Cerebellar nuclear complex (tissue), 1 donor: ENCODE data around the gene DSG3.

Experiments used
- DNase-seq, 2 experiments: peaks; one replicate each; lab custom pipeline; 2025; lab: John Stamatoyannopoulos, UW

The DSG3 gene

DNA sequence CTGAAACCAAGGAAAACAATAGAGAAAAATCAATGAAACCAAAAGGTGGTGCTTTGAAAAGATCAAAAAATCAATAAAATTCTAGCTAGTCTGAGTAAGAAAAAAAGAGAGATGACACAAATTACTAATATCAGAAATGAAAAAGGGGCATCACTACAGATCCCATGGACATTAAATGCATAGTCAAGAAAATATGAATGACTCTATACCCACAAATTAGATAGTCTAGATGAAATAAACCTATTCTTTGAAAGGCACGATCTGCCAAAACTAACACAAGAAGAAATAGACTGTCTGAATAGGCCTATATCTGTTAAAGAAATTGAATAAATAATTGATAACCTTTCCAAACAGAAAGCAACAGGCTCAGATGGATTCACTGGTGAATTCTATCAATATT lies 15.2 kb upstream of the DSG3 start:
- no peak for DNase-seq

DNA sequence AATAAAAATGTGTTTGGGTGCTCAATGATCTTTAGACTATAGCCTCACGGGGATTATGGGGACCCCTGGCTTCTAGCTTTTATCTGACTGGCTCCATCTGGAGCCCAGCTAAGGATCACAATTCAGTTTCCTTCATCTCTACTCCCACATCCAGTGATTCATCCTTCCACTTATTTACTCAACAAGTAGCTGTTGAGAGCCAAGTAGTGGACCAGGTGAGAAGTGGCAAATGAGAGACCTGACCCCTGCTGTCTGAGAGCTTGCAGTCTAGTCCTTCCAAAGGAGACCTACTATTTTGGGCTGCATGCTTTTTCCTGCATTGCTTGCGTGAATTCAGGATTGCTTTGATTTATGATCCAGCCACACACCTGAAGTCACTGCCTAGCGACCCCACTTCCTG lies 10.7 kb upstream of the DSG3 start:
- DNase-seq, result no peak

DNA sequence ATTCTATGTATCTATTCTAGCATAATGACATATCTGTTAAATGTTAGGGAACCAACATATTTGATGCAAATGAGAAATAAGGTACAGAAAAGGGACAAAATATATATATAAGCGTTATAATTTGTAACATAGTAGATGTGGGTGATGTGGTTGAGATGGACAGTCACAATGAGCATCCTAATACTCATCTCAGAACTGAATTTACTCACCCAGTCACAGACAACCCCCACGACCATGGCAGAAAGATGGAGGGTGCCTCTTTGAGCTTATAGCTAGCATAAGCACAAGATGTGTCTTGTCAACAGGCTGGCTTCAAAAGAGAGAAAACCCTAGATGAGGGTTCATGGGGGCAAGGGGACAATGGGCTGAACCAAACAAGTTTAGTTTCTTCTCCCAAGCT lies 9.1 kb upstream of the DSG3 start:
- DNase-seq, result no peak

DNA sequence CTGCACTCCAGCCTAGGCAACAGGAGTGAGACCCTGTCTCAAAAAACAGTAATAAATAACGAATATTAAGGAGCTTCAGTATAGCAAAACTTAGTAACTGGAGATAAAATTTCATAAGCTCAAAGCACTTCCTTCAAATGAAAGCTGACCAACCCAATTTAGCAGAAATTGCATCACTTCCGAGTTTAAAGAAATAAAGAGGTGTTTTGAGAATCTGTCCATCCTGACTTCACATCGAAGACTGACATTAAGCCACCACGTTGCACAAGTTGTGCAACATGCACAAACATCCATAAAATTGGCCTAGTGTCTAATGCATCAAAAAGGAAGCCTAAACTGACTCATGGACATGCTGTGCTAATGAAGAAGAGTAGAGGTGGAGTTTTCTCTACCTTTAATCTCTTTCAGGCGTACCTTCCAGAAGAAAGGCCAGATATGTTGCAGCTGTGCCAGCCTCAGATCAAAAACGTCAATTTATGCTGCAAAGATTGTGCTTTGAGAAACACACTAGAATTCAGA lies 7.7 kb upstream of the DSG3 start:
- no peak for DNase-seq

DNA sequence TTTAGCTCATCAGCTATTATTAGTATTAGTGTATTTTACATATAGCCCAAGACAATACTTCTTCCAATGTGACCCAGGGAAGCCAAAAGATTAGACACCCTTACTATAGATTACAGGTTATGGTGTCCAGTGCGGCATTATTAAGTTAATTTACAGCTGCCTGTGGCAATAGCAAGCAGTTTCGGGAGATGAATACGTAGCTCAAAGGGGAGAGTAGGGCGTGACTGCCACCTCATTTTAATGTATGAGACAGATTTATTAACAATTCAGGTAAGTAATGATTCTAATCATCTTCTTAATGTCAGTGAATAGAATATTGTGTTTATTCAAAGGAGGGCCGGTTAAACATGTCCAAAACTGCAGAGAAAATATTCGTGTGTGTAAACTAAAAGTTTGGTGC lies 6.8 kb upstream of the DSG3 start:
- no peak for DNase-seq

DNA sequence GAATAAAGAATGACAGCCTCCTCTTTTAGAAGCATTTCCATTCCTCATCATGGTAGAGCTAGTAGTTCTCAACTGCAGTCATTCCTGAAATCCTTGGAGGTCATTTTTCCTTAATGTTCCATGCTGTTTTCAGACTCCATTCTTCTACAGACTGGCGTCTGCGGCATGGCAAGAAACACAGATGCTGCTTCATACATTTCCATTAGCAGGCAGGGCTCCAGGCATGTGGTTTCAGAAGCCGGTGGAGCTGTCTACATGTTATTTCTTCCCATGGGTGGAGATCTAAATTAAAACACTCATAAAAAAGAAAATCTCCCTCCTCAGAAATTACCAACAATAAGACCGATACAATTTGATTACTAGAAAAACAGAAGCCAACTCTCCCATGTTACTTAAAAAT lies 6.0 kb upstream of the DSG3 start:
- DNase-seq, result no peak

DNA sequence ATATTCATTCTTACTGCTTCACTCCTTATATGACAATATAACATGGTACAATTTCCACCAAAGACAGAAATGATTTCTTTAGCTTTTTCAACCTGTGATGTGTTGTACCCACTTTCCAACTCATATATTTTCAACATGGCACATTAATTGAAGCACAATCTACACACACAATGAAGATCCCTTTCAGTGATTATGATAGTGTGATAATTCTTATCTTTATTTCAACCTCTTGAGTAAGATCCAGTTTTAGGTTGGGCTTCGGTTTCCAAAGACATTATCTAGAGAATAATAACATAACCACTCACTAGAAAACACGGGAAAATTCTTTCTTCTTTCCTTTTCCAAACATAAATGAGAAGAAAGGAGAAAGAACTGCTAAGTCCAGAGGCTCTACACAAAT lies 3.4 kb upstream of the DSG3 start:
- no peak for DNase-seq

DNA sequence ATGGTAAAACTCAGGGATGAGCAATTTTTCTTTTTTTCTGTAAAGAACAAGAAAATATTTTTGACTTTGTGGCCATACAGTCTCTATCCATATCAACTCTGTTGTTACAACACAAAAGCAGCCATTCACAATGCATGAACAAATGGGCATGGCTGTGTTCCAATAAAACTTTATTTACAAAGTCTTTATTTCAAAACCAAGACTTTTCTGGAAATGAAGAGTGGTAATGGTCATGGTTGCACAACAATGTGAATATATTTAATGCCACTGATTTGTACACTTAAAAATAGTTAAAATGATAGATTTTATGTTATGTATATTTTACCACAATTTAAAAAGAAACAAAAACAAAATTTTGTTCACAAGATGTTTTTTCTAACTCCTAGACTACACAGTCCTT lies 1.6 kb upstream of the DSG3 start:
- DNase-seq, result no peak

DNA sequence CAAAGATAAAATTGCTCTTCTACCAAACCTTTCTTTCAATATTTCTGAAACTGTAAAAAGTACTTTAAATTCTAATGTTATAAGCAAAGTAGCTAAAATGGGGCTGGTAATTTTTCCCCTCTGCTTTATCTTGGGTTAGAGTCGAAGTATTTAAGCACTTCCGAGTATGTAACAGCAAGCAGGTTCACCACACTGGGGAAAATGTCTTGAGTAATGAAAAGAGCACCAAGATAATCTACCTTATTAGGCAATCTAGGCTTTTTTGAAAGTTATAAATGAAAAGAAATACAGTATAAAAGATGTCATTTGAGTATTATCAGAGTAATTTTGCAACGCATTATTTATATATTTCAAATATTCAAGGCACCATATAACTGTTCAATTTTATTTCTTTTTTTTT lies 687 bp upstream of the DSG3 start:
- no peak for DNase-seq

DNA sequence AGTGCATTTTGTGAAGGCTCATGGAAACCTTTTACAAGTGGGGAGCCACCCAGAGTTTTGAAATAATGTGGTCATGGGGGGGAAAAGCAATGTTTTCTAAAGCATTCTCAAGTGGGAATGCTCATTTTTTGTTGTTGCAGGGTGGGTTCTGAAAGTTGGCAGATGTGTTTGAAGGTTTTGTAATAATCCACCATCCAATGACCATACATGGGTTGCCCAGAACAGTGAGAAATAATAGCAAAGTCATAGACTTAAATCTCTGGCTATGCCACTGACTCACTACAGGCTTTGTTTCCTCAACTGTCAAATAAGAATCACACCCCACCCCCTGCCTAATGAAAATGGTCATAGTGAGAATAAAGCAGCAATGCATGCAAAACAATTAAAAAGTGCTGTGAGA lies 2.9 kb downstream of the DSG3 start:
- DNase-seq, result no peak

DNA sequence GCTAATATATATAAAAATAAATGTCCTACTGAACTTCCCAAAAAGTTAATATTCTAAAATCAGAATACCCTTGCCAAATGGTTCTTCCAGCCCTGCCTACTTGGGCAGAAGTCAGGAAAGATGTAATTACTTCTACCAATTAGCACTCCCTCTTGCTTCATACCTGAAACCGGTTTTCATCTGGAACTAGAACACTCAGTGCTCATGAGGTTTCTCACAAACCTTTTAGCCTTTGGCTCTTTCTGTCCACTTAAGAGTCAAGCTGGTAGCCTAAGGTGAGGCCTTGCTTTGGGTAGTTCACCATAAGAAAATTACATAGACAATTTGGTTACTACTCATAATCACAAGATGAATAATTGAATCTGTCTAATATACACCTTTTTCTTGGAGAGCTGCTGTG lies 4.1 kb downstream of the DSG3 start:
- no peak for DNase-seq

DNA sequence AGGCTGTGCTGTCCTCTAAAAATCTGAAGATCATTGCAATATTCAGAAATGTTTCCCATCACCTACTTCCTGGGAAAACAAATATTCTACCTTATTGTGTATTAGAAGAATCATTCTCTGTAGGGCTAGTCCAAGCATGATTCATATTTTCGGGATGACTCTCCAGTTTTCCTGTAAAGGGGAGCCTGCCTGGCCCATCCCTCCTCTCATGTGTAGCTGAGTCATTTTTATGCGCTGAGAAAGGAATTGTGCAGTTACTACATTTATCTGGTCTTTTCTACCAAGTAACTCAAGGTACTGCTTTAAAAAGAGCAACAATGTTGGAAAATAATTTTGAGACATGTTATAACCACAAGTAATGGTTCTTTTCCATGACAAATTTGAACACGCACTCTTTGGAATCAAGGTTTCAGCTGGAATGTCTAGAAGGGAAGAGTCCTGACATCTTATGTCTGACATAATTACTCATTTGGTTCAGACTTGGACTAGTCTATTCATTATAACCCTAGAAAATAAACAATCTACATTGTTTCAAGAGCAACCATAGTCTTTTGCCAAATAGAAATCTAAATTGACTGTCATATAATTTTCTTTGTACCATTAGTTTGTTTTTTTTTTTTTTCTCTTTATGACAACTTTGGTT lies 6.6 kb downstream of the DSG3 start:
- DNase-seq, result no peak

DNA sequence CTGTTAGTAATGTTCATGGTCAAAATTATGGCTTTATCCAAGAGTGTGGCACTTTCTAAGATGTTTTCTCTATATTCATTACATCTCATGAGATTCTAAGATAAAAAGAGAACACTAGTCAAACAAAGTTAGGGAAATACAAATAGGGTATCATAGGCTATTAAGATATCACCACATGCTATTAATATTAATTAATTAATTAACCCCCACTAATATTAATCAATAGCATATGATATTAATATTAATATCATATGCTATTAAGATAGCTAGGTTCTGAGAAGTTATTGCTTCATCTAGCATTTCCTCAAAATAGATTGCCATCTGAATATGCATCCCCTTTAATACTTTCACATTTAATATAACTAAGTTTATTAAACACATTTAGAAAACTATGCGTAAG lies 22.1 kb downstream of the DSG3 start:
- DNase-seq, result no peak

DNA sequence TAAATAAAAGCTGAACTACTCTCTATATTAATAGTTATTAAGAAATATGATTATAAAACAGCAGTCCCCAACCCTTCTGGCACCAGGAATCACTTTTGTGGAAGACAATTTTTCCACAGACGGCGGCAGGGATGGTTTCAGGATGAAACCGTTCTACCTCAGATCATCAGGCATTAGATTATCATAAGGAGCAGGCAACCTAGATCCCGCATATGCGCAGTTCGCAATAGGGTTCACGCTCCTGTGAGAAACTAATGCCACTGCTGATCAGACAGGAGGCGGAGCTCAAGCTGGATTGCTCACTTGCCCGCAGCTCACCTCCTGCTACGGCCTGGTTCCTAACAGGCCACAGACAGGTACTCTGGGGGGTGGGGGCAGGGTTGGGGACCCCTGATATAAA lies 31.1 kb downstream of the DSG3 start:
- no peak for DNase-seq

DNA sequence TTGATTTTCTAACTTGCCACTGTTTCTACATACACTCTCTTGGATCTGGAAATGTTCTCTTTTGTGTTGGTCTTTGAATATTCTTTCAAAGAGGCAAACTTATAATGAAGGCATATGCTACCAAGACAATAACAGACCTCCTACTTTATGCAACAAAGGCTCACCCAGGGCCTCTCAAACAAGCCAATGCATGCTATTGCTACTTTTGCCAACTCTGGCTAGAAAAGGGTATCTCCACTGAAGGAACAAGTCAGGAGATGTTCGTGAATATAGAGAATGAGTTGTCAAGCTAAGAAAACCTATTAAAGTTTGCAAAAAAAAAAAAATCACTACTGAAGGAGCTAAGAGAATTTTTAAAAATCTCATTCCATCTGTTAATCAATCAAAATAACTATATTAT lies 34.5 kb downstream of the DSG3 start:
- no peak for DNase-seq

DNA sequence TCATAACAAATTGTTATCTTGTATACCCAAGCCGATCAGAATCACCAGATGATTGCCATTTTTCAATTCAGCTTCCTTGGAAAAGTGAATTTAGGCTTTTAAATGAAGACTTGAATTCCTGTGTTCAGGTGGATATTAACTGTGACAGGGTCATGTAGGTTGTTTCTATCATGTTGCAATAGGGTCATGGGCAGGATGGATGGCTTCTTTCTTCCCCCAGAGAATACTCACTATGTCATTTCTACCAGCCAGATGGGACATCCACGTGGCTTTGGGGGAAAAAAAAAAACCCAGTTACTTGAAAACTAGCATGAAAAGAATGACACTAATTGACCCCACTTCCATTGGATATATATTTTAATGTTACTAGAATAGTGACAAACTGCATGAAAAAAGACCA lies 35.9 kb downstream of the DSG3 start:
- no peak for DNase-seq

DNA sequence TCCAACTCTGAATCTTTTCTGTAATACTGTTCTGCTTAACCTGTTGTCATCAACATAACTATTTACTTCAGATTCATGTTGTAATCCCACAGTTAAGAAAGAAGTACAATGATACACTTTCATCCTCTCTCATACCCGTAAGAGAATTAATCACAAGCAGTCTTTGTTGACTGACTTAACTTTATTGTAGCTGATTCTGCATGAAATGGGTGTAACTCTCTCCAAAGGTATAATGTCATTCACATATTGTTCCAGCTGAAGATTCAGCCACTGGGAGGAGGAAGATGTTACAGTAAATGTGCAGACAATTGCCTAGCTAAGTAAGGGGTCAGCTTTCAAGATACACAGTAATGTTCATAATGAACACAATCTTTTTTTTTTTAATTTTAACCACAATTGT lies 36.9 kb downstream of the DSG3 start:
- no peak for DNase-seq

DNA sequence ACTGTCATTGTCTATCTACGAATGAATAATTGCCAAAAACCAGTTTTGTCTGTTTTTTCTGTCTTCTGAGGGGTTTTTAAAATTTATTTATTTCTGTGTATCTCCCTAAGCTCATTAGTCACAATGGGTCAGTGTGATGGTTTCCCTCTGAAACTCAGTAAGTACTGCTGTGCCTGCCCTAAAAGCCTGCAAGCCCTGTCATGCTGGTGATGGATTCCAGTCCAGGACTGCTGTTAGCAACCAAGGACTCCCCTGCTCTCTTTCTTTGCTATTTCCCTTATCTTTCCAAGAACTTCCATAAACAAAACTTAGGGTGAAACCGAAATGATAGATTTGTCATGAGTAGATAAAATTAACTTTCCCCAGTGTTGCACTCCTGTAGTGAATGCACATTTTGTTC lies 38.6 kb downstream of the DSG3 start:
- no peak for DNase-seq

DNA sequence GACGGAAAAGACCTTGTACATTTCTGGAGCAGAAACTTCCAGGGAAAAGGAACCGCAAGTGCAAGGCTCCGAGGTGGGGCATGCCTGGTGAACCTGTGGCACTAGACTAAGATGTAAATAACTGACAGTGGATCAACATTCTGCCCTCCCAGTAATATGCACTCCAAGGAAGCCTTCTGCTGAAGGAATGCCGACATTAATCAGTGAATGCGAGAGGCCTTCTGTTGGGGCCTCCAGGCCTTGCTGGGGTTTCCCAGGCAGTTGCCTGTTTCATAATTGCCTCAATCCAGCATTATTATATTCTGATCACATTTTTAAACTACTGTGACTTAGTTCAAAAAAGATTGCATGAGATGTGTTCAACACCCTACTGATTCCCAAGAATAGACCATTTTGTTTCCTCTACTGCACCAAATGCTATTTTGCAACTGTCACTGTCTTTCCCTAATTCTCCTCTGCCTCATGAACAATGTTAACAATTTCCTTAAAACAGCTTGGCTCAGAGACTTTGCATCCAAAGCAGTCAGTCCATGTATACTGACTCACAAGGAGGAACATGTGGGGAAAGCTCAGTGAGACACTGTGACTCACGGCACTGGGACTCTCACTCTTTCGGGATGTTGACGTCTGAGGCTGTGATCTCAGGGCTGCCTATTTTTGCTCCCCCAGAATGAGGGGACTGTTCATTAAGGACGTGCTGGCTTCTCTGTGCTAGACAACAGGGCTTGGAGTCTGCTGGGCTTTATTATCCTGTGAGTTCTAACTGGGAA lies 39.9 kb downstream of the DSG3 start:
- DNase-seq, result no peak

DNA sequence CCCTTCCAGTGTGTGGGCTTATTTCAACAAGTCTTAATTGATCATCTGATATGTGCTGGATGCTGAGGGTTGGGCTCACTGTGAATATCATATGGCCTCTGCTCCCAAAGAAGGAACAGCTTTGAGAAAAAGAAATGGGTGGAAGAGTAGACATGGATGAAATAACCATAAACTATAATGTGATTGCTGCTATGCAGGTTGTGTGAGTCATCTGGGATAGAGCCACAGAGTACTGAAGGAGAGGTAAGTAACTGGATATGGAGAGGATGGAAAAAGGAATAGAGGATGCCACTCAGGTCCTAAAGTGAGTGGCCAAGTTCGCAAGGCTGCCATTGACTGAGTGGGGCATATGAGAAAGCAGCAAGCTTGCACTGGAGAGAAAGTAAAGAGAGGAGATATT lies 41.8 kb downstream of the DSG3 start:
- no peak for DNase-seq

DNA sequence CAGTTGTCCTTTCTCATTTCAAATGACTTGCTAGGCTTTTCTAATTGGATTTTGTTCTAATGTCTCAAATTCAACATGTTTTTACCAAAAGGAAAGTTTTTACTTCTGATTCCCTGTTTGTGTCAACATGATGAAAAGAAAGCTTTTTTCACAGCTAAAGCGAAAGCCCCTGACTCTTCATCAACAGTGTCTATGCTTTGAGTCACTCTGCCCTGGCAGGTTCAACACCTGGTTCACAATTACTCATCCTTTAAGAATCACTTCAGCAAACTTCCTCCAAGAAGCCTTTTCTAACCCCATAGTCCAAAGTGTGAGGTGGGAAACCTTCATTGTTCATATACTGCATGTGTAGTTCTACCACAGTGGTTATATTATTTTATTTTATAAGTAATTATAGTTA lies 42.8 kb downstream of the DSG3 start:
- no peak for DNase-seq

DNA sequence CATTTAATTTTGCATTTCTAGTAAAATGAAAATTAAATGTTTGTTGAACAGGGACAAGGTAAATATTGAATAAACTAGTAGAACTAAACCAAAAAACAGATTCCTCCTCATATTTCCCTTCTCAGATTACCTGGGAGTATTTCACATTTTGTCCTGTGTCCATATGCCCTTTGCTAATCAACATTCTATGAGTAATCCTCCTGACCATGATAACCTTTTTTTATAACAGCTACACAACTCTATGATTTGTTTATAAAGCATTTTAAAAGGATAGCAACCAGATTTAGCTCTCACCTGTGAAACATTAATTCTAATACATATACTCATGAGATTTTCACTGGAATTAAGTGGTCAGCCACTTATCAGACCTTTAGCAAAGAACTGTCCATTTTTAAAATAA lies 43.3 kb downstream of the DSG3 start:
- no peak for DNase-seq

DNA sequence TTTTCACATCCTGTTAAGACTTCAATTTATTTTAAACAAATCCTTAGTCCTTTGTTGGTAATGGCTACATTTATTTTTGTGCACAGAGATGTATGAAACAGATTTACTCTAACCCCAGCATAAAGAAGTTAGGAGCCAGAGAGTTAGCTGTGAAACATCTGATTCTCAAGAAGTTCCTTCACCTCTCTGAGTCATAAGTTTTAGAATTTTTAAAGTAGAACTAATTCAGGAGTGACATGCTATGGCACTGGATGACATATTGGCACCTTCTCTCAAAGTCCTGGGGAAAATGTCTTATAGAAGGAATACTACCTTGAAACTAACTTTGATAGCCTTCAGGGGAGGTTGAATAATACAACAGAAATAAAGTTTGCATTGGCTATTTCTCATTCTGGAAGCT lies 44.0 kb downstream of the DSG3 start:
- DNase-seq, result no peak

DNA sequence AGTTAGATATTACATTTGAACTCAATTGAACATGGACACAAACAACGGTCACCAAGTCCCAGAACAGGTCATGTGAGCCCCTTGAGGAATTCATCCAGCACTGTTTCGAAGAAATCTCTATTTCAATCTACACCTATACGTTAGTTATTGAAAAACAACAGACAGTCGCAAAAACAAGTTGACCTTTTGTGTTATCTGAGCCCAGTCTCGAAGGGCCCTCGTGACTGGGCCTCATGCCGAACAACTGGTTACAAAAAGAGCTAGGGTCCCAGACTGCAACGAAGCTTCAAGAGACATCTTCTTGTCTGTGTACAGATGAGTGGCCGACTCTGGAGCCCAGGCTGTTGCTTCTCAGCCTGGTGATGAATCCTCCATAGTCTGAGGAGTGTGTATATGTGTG lies 45.1 kb downstream of the DSG3 start:
- no peak for DNase-seq
